Iris pigment epithelial cell (primary cell): ENCODE measurements around the gene GALR1.

Experiments
- DNase-seq: peaks from one replicate; pipeline ENCODE4 v3.0.0-alpha.2; 2011; ENCODE audit warnings: low read depth

The GALR1 gene

GRCh38 chr18:77321823-77322805, 72.5 kb downstream of the GALR1 start:
- DNase-seq: no peak

GRCh38 chr18:77323640-77324299, 74.1 kb downstream of the GALR1 start:
- DNase-seq: no peak
